SK-N-SH (cell line): ENCODE results near the gene KLHL2. TPM values are rescaled to one million over a fixed set of nuclear protein-coding genes. Genes with fewer than 3 reads are reported as not detected.
A peak's percentile ranks its signal among the peaks of the same experiment; 100 is the strongest.

Experiments
- CTCF ChIA-PET: fragments of 300-600, 350-600 bp; formaldehyde crosslinking; extraction: SDS; loops from one replicate; lab custom pipeline; 2021; lab: Yijun Ruan, JAX
- POLR2A ChIA-PET: fragments of 350-600 bp; sonication (Branson Sonifier 250); formaldehyde crosslinking; extraction: SDS; loops from one replicate; lab custom pipeline; 2020; ENCODE audit warnings: antibody characterized with exemption, inconsistent platforms; lab: Yijun Ruan, JAX
- DNase-seq: peaks from one replicate; pipeline ENCODE4 v3.0.0; 2012
- H2AFZ ChIP-seq: fragments of 200-600 bp; sonication (generic); 2 replicates; pipeline ENCODE4 v1.8.1; 2016; ENCODE audit warnings: antibody characterized with exemption, mild to moderate bottlenecking, low read depth
- H3F3A ChIP-seq: fragments of 200-600 bp; sonication (generic); replicated peaks from 2 replicates; pipeline ENCODE3; 2016; ENCODE audit warnings: antibody characterized with exemption, mild to moderate bottlenecking; ENCODE audit not compliant: insufficient read depth
- H3K27ac ChIP-seq, 2 experiments: fragments of 200-500 bp in 1 of 2; fragments of 200-600 bp in 1 of 2; sonication (Bioruptor generic) in 1 of 2; sonication (generic), shearing (Covaris generic) in 1 of 2; 2 replicates each; pipeline versions ENCODE4 v1.5.1 to v1.6.1; 2014 to 2016; ENCODE audit warnings: low read depth in 2 of 2, inconsistent platforms in 1 of 2, low read length in 1 of 2, mild to moderate bottlenecking in 1 of 2, mixed read lengths in 1 of 2
- H3K27me3 ChIP-seq: fragments of 200-600 bp; sonication (generic), shearing (Covaris generic); 2 replicates; pipeline ENCODE4 v1.6.1; 2016; ENCODE audit warnings: mixed run types; ENCODE audit not compliant: insufficient read depth
- H3K36me3 ChIP-seq, 2 experiments: fragments of 200-500 bp in 1 of 2; fragments of 200-600 bp in 1 of 2; sonication (Bioruptor generic) in 1 of 2; sonication (generic) in 1 of 2; replicated peaks in 1 of 2; 2 replicates each; pipeline versions ENCODE3 to v1.5.1; 2014 to 2016; ENCODE audit warnings: low read length in 1 of 2, mild to moderate bottlenecking in 1 of 2; ENCODE audit not compliant: insufficient read depth in 2 of 2, control insufficient read depth in 1 of 2
- H3K4me1 ChIP-seq, 2 experiments: fragments of 200-500 bp in 1 of 2; fragments of 200-600 bp in 1 of 2; sonication (Bioruptor generic) in 1 of 2; sonication (generic), shearing (Covaris generic) in 1 of 2; 2 replicates each; pipeline versions ENCODE4 v1.5.1 to v1.6.1; 2014 to 2016; ENCODE audit warnings: low read depth in 1 of 2, low read length in 1 of 2, mixed run types in 1 of 2; ENCODE audit not compliant: insufficient read depth in 2 of 2, control insufficient read depth in 1 of 2
- H3K4me2 ChIP-seq: fragments of 200-600 bp; sonication (generic), shearing (Covaris generic); 2 replicates; pipeline ENCODE4 v1.6.1; 2017; ENCODE audit warnings: mixed run types
- H3K4me3 ChIP-seq, 2 experiments: fragments of 200-500 bp in 1 of 2; fragments of 200-600 bp in 1 of 2; sonication (Bioruptor generic) in 1 of 2; sonication (generic), shearing (Covaris generic) in 1 of 2; 2 replicates each; pipeline versions ENCODE4 v1.5.1 to v1.8.1; 2014 to 2016; ENCODE audit warnings: low read depth in 2 of 2, inconsistent platforms in 1 of 2, low read length in 1 of 2, mild to moderate bottlenecking in 1 of 2, mixed read lengths in 1 of 2, moderate library complexity in 1 of 2
- H3K79me2 ChIP-seq: fragments of 200-600 bp; sonication (generic); 2 replicates; pipeline ENCODE4 v1.8.1; 2017; ENCODE audit warnings: mild to moderate bottlenecking; ENCODE audit not compliant: insufficient read depth
- H3K9ac ChIP-seq: fragments of 200-600 bp; sonication (generic); 2 replicates; pipeline ENCODE4 v1.6.1; 2017; ENCODE audit warnings: mixed run types
- H3K9me2 ChIP-seq: fragments of 200-600 bp; sonication (generic); 2 replicates; pipeline ENCODE4 v1.6.1; 2017; ENCODE audit warnings: mixed run types
- H3K9me3 ChIP-seq: fragments of 200-600 bp; sonication (generic); 2 replicates; pipeline ENCODE4 v1.6.1; 2017; ENCODE audit warnings: mixed run types, mild to moderate bottlenecking, moderate library complexity
- H4K20me1 ChIP-seq: fragments of 200-600 bp; sonication (generic); 2 replicates; pipeline ENCODE4 v1.6.1; 2017; ENCODE audit warnings: mild to moderate bottlenecking, mixed run types; ENCODE audit not compliant: insufficient read depth
- ELF1 ChIP-seq: IDR thresholded peaks from 2 replicates; pipeline ENCODE4 v1.4.0; 2012
- EP300 ChIP-seq, 2 experiments: IDR thresholded peaks; 2 replicates each; pipeline versions ENCODE4 v1.4.0 to v1.6.1; 2012; ENCODE audit warnings: borderline replicate concordance in 1 of 2, low read depth in 1 of 2, low read length in 1 of 2
- EZH2phosphoT487 ChIP-seq: fragments of 200-600 bp; sonication (generic); IDR thresholded peaks from 2 replicates; pipeline ENCODE4 v1.6.1; 2017; ENCODE audit warnings: low read depth, mixed run types, mild to moderate bottlenecking, antibody characterized with exemption, moderate library complexity, borderline replicate concordance
- FOSL2 ChIP-seq: IDR thresholded peaks from 2 replicates; pipeline ENCODE4 v1.4.0; 2012; ENCODE audit warnings: low read depth, mild to moderate bottlenecking, moderate library complexity, borderline replicate concordance
- FOXJ3 ChIP-seq: sonication (generic); formaldehyde crosslinking; IDR thresholded peaks from 2 replicates; pipeline ENCODE4 v1.5.1; 2020; ENCODE audit warnings: mild to moderate bottlenecking, missing genetic modification reagents
- FOXM1 ChIP-seq: IDR thresholded peaks from 2 replicates; pipeline ENCODE4 v1.4.0; 2012; ENCODE audit warnings: low read depth, mild to moderate bottlenecking
- GABPA ChIP-seq: IDR thresholded peaks from 2 replicates; pipeline ENCODE4 v1.4.0; 2012; ENCODE audit warnings: low read depth, mild to moderate bottlenecking
- GATA2 ChIP-seq: sonication (generic); formaldehyde crosslinking; IDR thresholded peaks from 2 replicates; pipeline ENCODE4 v1.5.0; 2020; ENCODE audit warnings: mild to moderate bottlenecking, missing genetic modification reagents
- IRF3 ChIP-seq: fragments of 150-350 bp; IDR thresholded peaks from 2 replicates; pipeline ENCODE4 v1.6.1; 2016; ENCODE audit warnings: mild to moderate bottlenecking, low read depth, low read length
- JUND ChIP-seq: IDR thresholded peaks from 2 replicates; pipeline ENCODE4 v1.4.0; 2012
- MAX ChIP-seq: IDR thresholded peaks from 2 replicates; pipeline ENCODE4 v1.4.0; 2012; ENCODE audit warnings: low read depth
- MEF2A ChIP-seq: IDR thresholded peaks from 2 replicates; pipeline ENCODE4 v1.4.0; 2012; ENCODE audit warnings: low read depth, borderline replicate concordance
- MXI1 ChIP-seq: IDR thresholded peaks from 2 replicates; pipeline ENCODE4 v1.6.1; 2012; ENCODE audit warnings: mild to moderate bottlenecking, low read depth, low read length, improper control_type of control experiment
- PBX3 ChIP-seq: IDR thresholded peaks from 2 replicates; pipeline ENCODE4; 2012
- POLR2AphosphoS5 ChIP-seq: IDR thresholded peaks from 2 replicates; pipeline ENCODE4 v1.6.1; 2012; ENCODE audit warnings: low read depth, low read length
- RAD21 ChIP-seq: IDR thresholded peaks from 2 replicates; pipeline ENCODE4 v1.6.1; 2012; ENCODE audit warnings: mild to moderate bottlenecking, low read length
- RCOR1 ChIP-seq: fragments of 150-350 bp; IDR thresholded peaks from 2 replicates; pipeline ENCODE4 v1.6.1; 2017; ENCODE audit warnings: antibody characterized with exemption, low read length
- TAF1 ChIP-seq: IDR thresholded peaks from 2 replicates; pipeline ENCODE4 v1.6.1; 2012; ENCODE audit warnings: low read depth, mild to moderate bottlenecking, low read length, moderate library complexity, borderline replicate concordance
- USF1 ChIP-seq: IDR thresholded peaks from 2 replicates; pipeline ENCODE4 v1.4.0; 2012; ENCODE audit warnings: low read depth, borderline replicate concordance
- WGBS: methylation state at CpG from one replicate; pipeline ENCODE4 v1.1.6; 2017; ENCODE audit warnings: low lambda C conversion rate; 5-methylcytosine and 5-hydroxymethylcytosine counted together
- polyA plus RNA-seq, 3 experiments: library from polyadenylated mRNA; depleted of rRNA; stranded (reverse); fragments of >200 nt; gene quantifications; 2 replicates each; pipeline ENCODE4 v1.2.3, GENCODE V29; 2012

Gene KLHL2
- polyA plus RNA-seq, 1 of the 3 experiments (the other 2 are of a cell fraction): 25.0 TPM

DNA sequence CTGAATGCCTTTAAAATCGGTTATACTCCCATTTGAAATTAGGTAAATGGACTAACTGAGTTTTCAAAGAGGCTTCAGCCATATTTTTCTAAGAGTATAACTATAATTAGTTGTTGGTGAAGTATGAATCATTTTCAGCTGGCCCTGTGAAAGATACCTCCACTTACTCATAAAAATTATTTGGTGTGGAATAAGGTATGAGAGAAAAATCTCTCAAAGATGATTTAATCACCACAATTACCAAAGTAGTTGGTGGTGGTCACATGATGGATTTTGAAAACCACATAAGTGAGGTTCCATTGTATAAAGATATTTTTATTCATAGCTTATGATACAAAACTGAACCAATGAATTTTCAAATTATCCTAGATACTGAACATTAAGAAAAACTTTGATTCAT is 9.0 kb upstream of the KLHL2 start:
- 3% methylated on average over 1 of the region's 1 CpG for WGBS
- no peak for DNase-seq
- Histone ChIP-seq H3K79me2 (no peaks in the 10 kb centered on the region), H3K4me2 (no peak overlapping the region), H3K36me3 (no peaks in the 10 kb centered on the region), H3K9me2 (no peaks in the 10 kb centered on the region), H3K4me3 (no peak overlapping the region), H3K27me3 (no peaks in the 10 kb centered on the region), H3K4me1 (peaks cover 0 to 3% of the 10 kb centered on the region in 2 experiments; a peak in 2 of 4 replicates), H3F3A (peaks cover 14% of the 10 kb centered on the region), H3K9me3 (no peaks in the 10 kb centered on the region), H3K27ac (peak overlapping the region; percentile 12 to 64; a peak in 1 of 4 replicates), H2AFZ (no peak overlapping the region), H4K20me1 (no peaks in the 10 kb centered on the region), H3K9ac (no peak overlapping the region)
- POLR2A ChIA-PET: no interaction called here
- CTCF ChIA-PET: interaction anchor here (0.6 to 1.2 kb wide), 2 partner anchors 67 to 108 kb away, joined by 3 to 4 read pairs; no protein-coding TSS in a partner anchor
- TF ChIP-seq RCOR1 (no peak), GATA2 (CRISPR knock-in tag) (no peak), USF1 (peak; percentile 64; the same call in 1 of the 2 replicates), RAD21 (no peak), JUND (peak; percentile 4; the same call in 1 of the 2 replicates), FOXM1 (no peak), FOSL2 (peak; percentile 23; the same call in 1 of the 2 replicates), IRF3 (no peak)

GRCh38 chr4:165199286-165199685 is 8.1 kb upstream of the KLHL2 start:
- Histone ChIP-seq H3K27ac (peak overlapping the region; percentile 38 to 64; a peak in 3 of 4 replicates), H3K27me3 (no peaks in the 10 kb centered on the region), H3K9me2 (no peaks in the 10 kb centered on the region), H3K9me3 (no peaks in the 10 kb centered on the region), H3F3A (peaks cover 14% of the 10 kb centered on the region), H4K20me1 (no peaks in the 10 kb centered on the region), H3K79me2 (no peaks in the 10 kb centered on the region), H3K4me1 (peaks cover 0 to 3% of the 10 kb centered on the region in 2 experiments; a peak in 2 of 4 replicates), H3K4me3 (no peak overlapping the region), H2AFZ (no peak overlapping the region), H3K9ac (no peak overlapping the region), H3K4me2 (no peak overlapping the region), H3K36me3 (no peaks in the 10 kb centered on the region)
- no peak for DNase-seq
- CTCF ChIA-PET: no interaction called here
- POLR2A ChIA-PET: no interaction called here
- TF ChIP-seq TAF1 (no peak), EZH2phosphoT487 (no peak)

DNA sequence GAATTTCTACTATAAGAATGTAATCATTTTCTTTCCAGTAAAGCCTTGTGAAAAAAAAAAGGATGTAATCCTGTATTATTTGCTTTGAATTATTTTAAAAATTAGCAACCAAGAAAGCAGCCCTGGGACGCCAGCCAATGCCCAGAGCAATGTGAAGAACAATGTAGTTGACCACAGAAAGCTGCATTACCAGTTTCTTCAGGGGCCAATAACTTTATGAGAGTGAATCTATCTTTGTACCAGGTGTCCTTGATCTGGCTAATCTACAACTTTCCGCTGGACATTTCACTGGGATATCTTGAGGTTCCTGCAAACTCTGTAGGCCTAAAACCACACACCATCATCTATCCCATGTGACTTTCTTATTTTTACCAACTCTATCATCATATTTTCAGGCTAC is 7.6 kb upstream of the KLHL2 start:
- CTCF ChIA-PET: no interaction called here
- POLR2A ChIA-PET: no interaction called here
- H3K4me2 ChIP-seq: no peak overlapping the region
- H4K20me1 ChIP-seq: no peaks in the 10 kb centered on the region
- H3K4me1 ChIP-seq: peaks cover 3% of the 10 kb centered on the region in 2 experiments; a peak in 3 of 4 replicates
- H2AFZ ChIP-seq: no peak overlapping the region
- H3K27ac ChIP-seq: peak overlapping the region; percentile 38 to 64; a peak in 3 of 4 replicates
- no peaks in the 10 kb centered on the region for H3K9me3 ChIP-seq
- no peak overlapping the region for H3K4me3 ChIP-seq
- DNase-seq: no peak
- 36% methylated on average over 2 of the region's 2 CpGs for WGBS
- H3F3A ChIP-seq: peaks cover 14% of the 10 kb centered on the region
- H3K9me2 ChIP-seq: no peaks in the 10 kb centered on the region
- H3K36me3 ChIP-seq: no peaks in the 10 kb centered on the region
- H3K27me3 ChIP-seq: no peaks in the 10 kb centered on the region
- H3K79me2 ChIP-seq: no peaks in the 10 kb centered on the region
- H3K9ac ChIP-seq: no peak overlapping the region
- TF ChIP-seq PBX3 (peak; percentile 50; the same call in 1 of the 2 replicates), MXI1 (no peak), EP300 (IDR thresholded peaks at IDR 0.05; ENCODE audit: borderline replicate concordance in 1 of 2, low read depth in 1 of 2, low read length in 1 of 2) (peak in 1 of 2 experiments; percentile 61; a peak in 1 of 4 replicates), ELF1 (no peak), USF1 (peak; percentile 21; the same call in 1 of the 2 replicates), GABPA (no peak), POLR2AphosphoS5 (peak; percentile 68; the same call in 1 of the 2 replicates), RAD21 (no peak), FOXJ3 (no peak), MEF2A (peak; percentile 8; the same call in 1 of the 2 replicates), MAX (no peak)
